Colonic mucosa (tissue), 4 donors: ENCODE measurements around the gene DNTTIP2. TPM values are rescaled to one million over a fixed set of nuclear protein-coding genes. Genes with fewer than 3 reads are reported as not detected.
A peak's percentile ranks its signal among the peaks of the same experiment; 100 is the strongest.

Source experiments
- DNase-seq: peaks from one replicate; pipeline ENCODE4 v3.0.0-alpha.2; 2020
- H3K27ac ChIP-seq: fragments of 200-600 bp; one replicate; pipeline ENCODE4 v1.8.0; 2021
- H3K27me3 ChIP-seq: fragments of 200-600 bp; one replicate; pipeline ENCODE4 v1.8.0; 2021
- H3K36me3 ChIP-seq: fragments of 200-600 bp; one replicate; pipeline ENCODE4 v1.8.0; 2021
- H3K4me1 ChIP-seq: fragments of 200-600 bp; one replicate; pipeline ENCODE4 v1.8.0; 2021; ENCODE audit warnings: mild to moderate bottlenecking
- H3K4me3 ChIP-seq: fragments of 200-600 bp; one replicate; pipeline ENCODE4 v1.8.0; 2021
- H3K9ac ChIP-seq, 2 donors: one replicate each; pipeline ENCODE4 v1.7.0; 2013; ENCODE audit warnings: control low read depth in 2 of 2, low read depth in 2 of 2, low read length in 2 of 2
- H3K9me3 ChIP-seq: fragments of 200-600 bp; one replicate; pipeline ENCODE4 v1.8.0; 2021
- intact Hi-C: fragments of 100-400 bp; cut with DNase I; formaldehyde crosslinking; loops from one replicate; pipeline ENCODE4 v1.14.1; 2022
- total RNA-seq, 2 donors: library from RNA; stranded (reverse); fragmentation: NEBNext Ultra II Directional in 1 of 2; extraction: Animal tissue kit (Norgen Biotek cat#: 25700) in 1 of 2; gene quantifications; one replicate each; pipeline ENCODE4 v1.2.1, GENCODE V29; 2021
- TF ChIP-seq, protein P1 (sequence below): fragments of 200-600 bp; IDR thresholded peaks from one replicate; pipeline ENCODE4 v1.8.0; 2022; ENCODE audit warnings: antibody characterized with exemption, mild to moderate bottlenecking
- donor health status: healthy.
- donor health status: DM: no; HTN: no; CAD: no.
- donor health status: DM: no; HTN: no; CAD: no.

DNTTIP2 gene
- total RNA-seq, 2 donors from 2014 or later: 36.1 to 36.4 TPM

DNA sequence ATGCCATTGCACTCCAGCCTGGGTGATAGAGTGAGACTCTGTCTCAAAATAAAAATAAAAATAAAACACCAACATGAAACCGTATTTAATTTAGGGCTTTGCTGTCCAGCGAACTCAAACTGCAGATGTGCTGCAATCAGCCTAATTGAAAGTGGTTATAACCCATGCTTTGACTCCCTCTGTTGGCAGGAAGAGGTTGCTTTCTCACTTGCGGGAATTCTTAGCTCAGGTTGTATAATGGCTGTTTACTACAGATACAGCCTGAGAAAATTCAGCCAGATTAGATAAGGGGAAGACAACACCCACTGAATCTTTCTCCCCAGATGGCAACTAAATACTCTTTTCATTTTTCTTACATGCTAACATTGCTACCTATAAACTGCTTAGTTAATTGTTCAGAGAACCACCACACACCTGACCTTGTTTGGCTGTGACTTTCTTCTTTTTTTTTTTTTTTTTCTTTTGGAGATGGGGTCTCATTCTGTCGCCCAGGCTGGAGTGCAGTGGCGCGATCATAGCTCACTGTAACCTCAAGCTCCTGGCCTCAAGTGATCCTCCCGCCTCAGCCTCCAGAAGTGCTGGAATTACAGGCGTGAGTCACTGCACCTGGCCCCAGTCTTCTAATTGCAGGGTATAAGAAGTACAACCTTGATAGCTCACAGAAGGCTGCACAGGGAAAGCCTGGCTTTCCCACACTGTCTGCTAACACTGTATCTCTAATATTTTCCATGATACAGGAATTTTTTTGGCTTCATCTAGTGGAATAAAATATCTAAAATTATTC is 34.6 kb downstream of the DNTTIP2 start:
- Histone ChIP-seq H3K4me1 (peaks cover 14% of the 10 kb centered on the region), H3K27me3 (no peaks in the 10 kb centered on the region), H3K9me3 (no peaks in the 10 kb centered on the region), H3K27ac (no peak overlapping the region), H3K9ac (peak overlapping the region in 1 of 2 donors; percentile 1), H3K4me3 (no peak overlapping the region), H3K36me3 (no peaks in the 10 kb centered on the region)
- TF ChIP-seq, protein P1, sequence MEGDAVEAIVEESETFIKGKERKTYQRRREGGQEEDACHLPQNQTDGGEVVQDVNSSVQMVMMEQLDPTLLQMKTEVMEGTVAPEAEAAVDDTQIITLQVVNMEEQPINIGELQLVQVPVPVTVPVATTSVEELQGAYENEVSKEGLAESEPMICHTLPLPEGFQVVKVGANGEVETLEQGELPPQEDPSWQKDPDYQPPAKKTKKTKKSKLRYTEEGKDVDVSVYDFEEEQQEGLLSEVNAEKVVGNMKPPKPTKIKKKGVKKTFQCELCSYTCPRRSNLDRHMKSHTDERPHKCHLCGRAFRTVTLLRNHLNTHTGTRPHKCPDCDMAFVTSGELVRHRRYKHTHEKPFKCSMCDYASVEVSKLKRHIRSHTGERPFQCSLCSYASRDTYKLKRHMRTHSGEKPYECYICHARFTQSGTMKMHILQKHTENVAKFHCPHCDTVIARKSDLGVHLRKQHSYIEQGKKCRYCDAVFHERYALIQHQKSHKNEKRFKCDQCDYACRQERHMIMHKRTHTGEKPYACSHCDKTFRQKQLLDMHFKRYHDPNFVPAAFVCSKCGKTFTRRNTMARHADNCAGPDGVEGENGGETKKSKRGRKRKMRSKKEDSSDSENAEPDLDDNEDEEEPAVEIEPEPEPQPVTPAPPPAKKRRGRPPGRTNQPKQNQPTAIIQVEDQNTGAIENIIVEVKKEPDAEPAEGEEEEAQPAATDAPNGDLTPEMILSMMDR: peak; percentile 50
- DNase-seq: peak; percentile 69
- intact Hi-C loops: loop anchor here (5.0 to 10.0 kb wide), 2 partner anchors 220 to 397 kb away; partner anchors contain the start of gene FNBP1L

DNA sequence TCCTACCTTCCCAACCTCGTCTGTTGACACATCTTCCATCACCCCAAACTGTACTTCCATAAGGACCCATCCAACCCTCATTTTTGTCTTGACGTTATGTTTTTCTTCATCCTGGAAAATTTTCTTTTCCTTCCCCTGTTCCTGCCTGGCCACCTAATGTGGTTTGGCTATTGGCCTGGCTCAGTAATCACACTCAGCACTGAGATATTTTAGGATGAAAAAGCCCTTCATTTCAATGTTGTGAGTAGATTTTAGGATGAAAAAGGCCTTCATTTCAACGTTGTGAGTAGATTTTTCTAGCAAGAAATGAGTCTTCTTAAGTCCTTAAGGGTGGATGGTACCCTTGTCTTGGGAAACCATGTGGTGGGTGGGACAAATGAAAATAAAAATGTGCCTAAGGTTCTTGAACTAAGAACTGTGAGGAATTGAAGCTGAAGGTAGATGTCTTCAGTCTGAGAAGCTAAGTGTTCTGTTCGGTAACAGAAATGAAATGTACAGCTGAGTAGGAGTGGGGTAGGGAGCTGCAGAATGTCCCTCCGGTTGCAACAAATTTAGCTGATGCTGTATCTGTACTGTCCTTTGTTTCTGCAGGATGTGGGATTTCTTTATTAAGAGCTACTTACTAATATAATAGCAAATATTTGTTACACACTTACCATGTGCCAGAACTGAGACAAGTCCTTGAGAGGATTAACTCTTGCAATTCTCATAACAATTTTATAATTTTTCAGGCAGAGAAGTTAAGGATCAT is 36.1 kb downstream of the DNTTIP2 start:
- TF ChIP-seq, protein P1: no peak
- Histone ChIP-seq H3K4me3 (no peak overlapping the region), H3K9me3 (no peaks in the 10 kb centered on the region), H3K9ac (no peak overlapping the region), H3K36me3 (no peaks in the 10 kb centered on the region), H3K27me3 (no peaks in the 10 kb centered on the region), H3K4me1 (peaks cover 9% of the 10 kb centered on the region), H3K27ac (no peak overlapping the region)
- DNase-seq: no peak
- intact Hi-C loops: loop anchor here (10.0 kb wide), 1 partner anchor 218 kb away; no protein-coding TSS in a partner anchor

DNA sequence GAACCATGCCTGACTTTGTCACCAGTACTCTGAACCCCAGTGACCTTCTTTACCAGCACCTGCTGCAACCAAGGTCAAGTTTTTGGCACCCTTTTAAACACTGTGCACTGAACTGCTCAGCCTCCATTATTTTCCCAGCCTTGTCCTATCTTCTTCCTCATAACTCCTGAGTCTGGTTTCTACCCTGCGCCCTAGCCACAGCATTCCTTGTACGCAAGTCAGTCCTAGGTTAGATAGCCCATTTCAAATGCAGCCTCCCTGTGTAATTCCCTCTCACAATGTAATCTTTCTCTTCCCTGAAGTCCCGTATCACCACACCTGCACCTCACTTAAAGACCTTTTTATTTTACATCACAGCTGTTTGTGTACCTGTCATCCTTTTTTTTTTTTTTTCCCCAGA is 37.2 kb downstream of the DNTTIP2 start:
- peaks cover 9% of the 10 kb centered on the region for H3K4me1 ChIP-seq
- H3K36me3 ChIP-seq: no peaks in the 10 kb centered on the region
- intact Hi-C loops: loop anchor here (10.0 kb wide), 1 partner anchor 217 kb away; no protein-coding TSS in a partner anchor
- H3K27ac ChIP-seq: no peak overlapping the region
- no peaks in the 10 kb centered on the region for H3K27me3 ChIP-seq
- H3K9me3 ChIP-seq: no peaks in the 10 kb centered on the region
- TF ChIP-seq, protein P1: no peak
- H3K9ac ChIP-seq: no peak overlapping the region
- no peak for DNase-seq
- H3K4me3 ChIP-seq: no peak overlapping the region

DNA sequence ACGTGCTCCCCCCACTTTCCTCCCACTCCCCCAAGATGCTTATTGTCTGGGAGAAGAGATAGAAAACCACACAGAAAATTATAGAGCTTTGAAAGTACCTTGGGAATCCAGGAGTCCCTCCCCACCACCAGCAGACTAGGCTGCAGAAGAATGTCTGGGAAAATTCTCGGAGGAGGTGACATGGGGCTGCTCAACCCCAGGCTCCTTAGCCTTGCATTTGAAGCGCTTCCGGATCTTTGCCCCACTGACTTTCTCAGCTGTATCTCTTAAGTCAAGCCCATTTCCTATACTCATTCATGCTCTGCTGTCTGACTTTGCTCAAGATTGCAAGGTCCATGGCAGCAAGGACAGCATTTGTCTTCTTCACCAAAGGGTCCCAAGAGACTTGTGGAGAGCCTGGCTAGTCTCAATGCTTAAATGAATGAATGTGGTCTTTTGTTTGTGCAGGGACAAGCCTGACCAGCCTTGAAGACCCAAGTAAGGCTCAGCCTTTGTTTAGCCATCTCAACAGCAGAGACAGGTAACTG is 38.0 kb downstream of the DNTTIP2 start:
- Histone ChIP-seq H3K9me3 (no peaks in the 10 kb centered on the region), H3K4me1 (peaks cover 9% of the 10 kb centered on the region), H3K9ac (no peak overlapping the region), H3K27me3 (no peaks in the 10 kb centered on the region), H3K27ac (no peak overlapping the region), H3K4me3 (no peak overlapping the region), H3K36me3 (no peaks in the 10 kb centered on the region)
- no peak for DNase-seq
- intact Hi-C loops: loop anchor here (10.0 kb wide), 1 partner anchor 216 kb away; no protein-coding TSS in a partner anchor
- TF ChIP-seq, protein P1: no peak

DNA sequence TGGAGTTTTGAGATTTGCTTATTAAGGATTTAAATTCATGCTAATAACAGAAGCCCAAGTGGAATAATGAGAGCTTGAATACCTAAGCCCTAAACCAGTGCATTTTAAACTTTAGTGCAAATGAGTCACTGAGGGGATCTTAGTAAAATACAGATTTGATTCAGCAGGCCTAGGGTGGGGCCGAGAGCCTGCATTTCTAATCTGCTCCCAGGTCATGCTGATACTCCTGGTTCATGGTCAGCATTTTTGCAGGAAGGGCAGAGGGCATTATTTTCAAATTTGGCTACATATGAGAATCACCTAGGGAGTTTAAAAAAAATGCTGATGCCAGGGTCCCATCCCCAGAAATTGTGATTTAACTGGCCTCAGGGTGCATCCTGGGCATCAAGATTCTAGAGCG is 39.3 kb downstream of the DNTTIP2 start:
- no peaks in the 10 kb centered on the region for H3K27me3 ChIP-seq
- intact Hi-C loops: loop anchor here (10.0 kb wide), 1 partner anchor 215 kb away; no protein-coding TSS in a partner anchor
- H3K9me3 ChIP-seq: no peaks in the 10 kb centered on the region
- H3K4me3 ChIP-seq: no peak overlapping the region
- TF ChIP-seq, protein P1: no peak
- no peaks in the 10 kb centered on the region for H3K36me3 ChIP-seq
- no peak overlapping the region for H3K9ac ChIP-seq
- peaks cover 4% of the 10 kb centered on the region for H3K4me1 ChIP-seq
- no peak for DNase-seq
- no peak overlapping the region for H3K27ac ChIP-seq
